GM23248 (cell line): Measurements from ENCODE around the gene SMIM12. TPM values are rescaled to one million over a fixed set of nuclear protein-coding genes. Genes with fewer than 3 reads are reported as not detected.

Experiments
- DNase-seq: peaks from one replicate; pipeline ENCODE4 v3.0.0-alpha.2; 2015
- H2AFZ ChIP-seq: fragments of 200-600 bp; sonication (generic); 2 replicates; pipeline ENCODE4 v1.6.1; 2016; ENCODE audit warnings: antibody characterized with exemption
- H3F3A ChIP-seq: fragments of 200-600 bp; sonication (generic); 2 replicates; pipeline ENCODE4 v1.6.1; 2016; ENCODE audit warnings: mild to moderate bottlenecking, antibody characterized with exemption, mixed run types; ENCODE audit not compliant: insufficient read depth
- H3K27ac ChIP-seq: fragments of 200-600 bp; sonication (generic); 2 replicates; pipeline ENCODE4 v1.5.1; 2016; ENCODE audit warnings: mild to moderate bottlenecking
- H3K27me3 ChIP-seq: fragments of 200-600 bp; sonication (generic); replicated peaks from 2 replicates; pipeline ENCODE4 v1.6.1; 2016; ENCODE audit warnings: mild to moderate bottlenecking; ENCODE audit not compliant: insufficient read depth
- H3K36me3 ChIP-seq: fragments of 200-600 bp; sonication (generic); 2 replicates; pipeline ENCODE4 v1.6.1; 2016; ENCODE audit warnings: low read depth, mild to moderate bottlenecking
- H3K4me1 ChIP-seq: fragments of 200-600 bp; sonication (generic); 2 replicates; pipeline ENCODE4 v1.6.1; 2016; ENCODE audit warnings: mild to moderate bottlenecking; ENCODE audit not compliant: insufficient read depth
- H3K4me2 ChIP-seq: fragments of 200-600 bp; sonication (generic); one replicate; pipeline ENCODE4 v1.6.1; 2016; ENCODE audit warnings: mild to moderate bottlenecking; ENCODE audit not compliant: unreplicated experiment
- H3K4me3 ChIP-seq: fragments of 200-600 bp; sonication (generic); 2 replicates; pipeline ENCODE4 v1.5.1; 2016; ENCODE audit warnings: mild to moderate bottlenecking
- H3K79me2 ChIP-seq: fragments of 200-600 bp; sonication (generic); 2 replicates; pipeline ENCODE4 v1.6.1; 2016; ENCODE audit warnings: mild to moderate bottlenecking; ENCODE audit not compliant: insufficient read depth
- H3K9ac ChIP-seq: fragments of 200-600 bp; sonication (generic); 2 replicates; pipeline ENCODE4 v1.6.1; 2016; ENCODE audit warnings: mild to moderate bottlenecking
- H3K9me2 ChIP-seq: fragments of 200-600 bp; sonication (generic); 2 replicates; pipeline ENCODE4 v1.6.1; 2016; ENCODE audit warnings: mixed run types, mild to moderate bottlenecking, moderate library complexity; ENCODE audit not compliant: insufficient read depth
- H3K9me3 ChIP-seq: fragments of 200-600 bp; sonication (generic); one replicate; pipeline ENCODE4 v1.6.1; 2017; ENCODE audit warnings: low read depth
- H4K20me1 ChIP-seq: fragments of 200-600 bp; sonication (generic); 2 replicates; pipeline ENCODE4 v1.6.0; 2016; ENCODE audit not compliant: insufficient read depth
- EZH2 ChIP-seq: fragments of 200-600 bp; sonication (generic); IDR thresholded peaks from 2 replicates; pipeline ENCODE4 v1.6.1; 2018; ENCODE audit warnings: antibody characterized with exemption, mild to moderate bottlenecking; ENCODE audit not compliant: insufficient read depth, poor library complexity, severe bottlenecking
- EZH2phosphoT487 ChIP-seq: fragments of 200-600 bp; sonication (generic); IDR thresholded peaks from 2 replicates; pipeline ENCODE4 v1.6.1; 2018; ENCODE audit warnings: antibody characterized with exemption, moderate library complexity, mild to moderate bottlenecking, low read depth; ENCODE audit not compliant: insufficient read depth
- WGBS, 2 experiments: methylation state at CpG; one replicate each; pipeline ENCODE4 v1.1.6; 2015 to 2017; ENCODE audit warnings: low lambda C conversion rate in 2 of 2, low coverage in 1 of 2; ENCODE audit errors: missing lambda C conversion rate in 2 of 2; 5-methylcytosine and 5-hydroxymethylcytosine counted together
- in situ Hi-C: fragments of 300-500 bp; cut with MboI; formaldehyde crosslinking; loops from 2 replicates; pipeline ENCODE4 v1.15.0; 2020
- polyA plus RNA-seq: library from polyadenylated mRNA; unstranded; fragments of >200 nt; fragmentation: Nextera tagmentation; extraction: Ambion mirVana; gene quantifications from 2 replicates; pipeline ENCODE4 v1.2.1, GENCODE V29; 2016
- total RNA-seq: library from RNA; depleted of rRNA; stranded (reverse); fragments of >200 nt; shearing (Covaris generic); gene quantifications from 2 replicates; pipeline ENCODE4 v1.2.3, GENCODE V29; 2014

The SMIM12 gene
- total and polyA plus RNA-seq, 2 experiments from 2014 or later: 17.9 to 51.6 TPM

- DNase-seq: no peak
These were observed 15.3 kb downstream of the SMIM12 start for GRCh38 chr1:34844252-34844634.

GRCh38 chr1:34843392-34844251, 15.9 kb downstream of the SMIM12 start:
- H3K36me3 ChIP-seq: no peaks in the 10 kb centered on the region
- no peak for DNase-seq
- H4K20me1 ChIP-seq: no peaks in the 10 kb centered on the region
- no peak overlapping the region for H3K9ac ChIP-seq
- WGBS, 2 experiments: 97% methylated on average over 14 of the region's 14 CpGs
- 0 out of 2 replicates have a peak, but pooled peaks cover 4% of the 10 kb centered on the region for H3K79me2 ChIP-seq
- TF ChIP-seq EZH2phosphoT487: no peak
- no peak for TF ChIP-seq EZH2
- H3K4me2 ChIP-seq: no peak overlapping the region
- no peak overlapping the region for H3K27ac ChIP-seq
- in situ Hi-C loops: no loop called here
- no peak overlapping the region for H2AFZ ChIP-seq
- no peaks in the 10 kb centered on the region for H3K9me3 ChIP-seq
- no peaks in the 10 kb centered on the region for H3K9me2 ChIP-seq
- no peak overlapping the region for H3K4me3 ChIP-seq
- 0 out of 2 replicates have a peak, but pooled peaks cover 6% of the 10 kb centered on the region for H3K4me1 ChIP-seq
- H3K27me3 ChIP-seq: no peaks in the 10 kb centered on the region
- H3F3A ChIP-seq: no peaks in the 10 kb centered on the region

More at GRCh38 chr1:34844252-34844634, 15.3 kb downstream of the SMIM12 start:
- H3K4me3 ChIP-seq: no peak overlapping the region
- no peaks in the 10 kb centered on the region for H3K9me3 ChIP-seq
- H3K27me3 ChIP-seq: no peaks in the 10 kb centered on the region
- no peak for TF ChIP-seq EZH2
- TF ChIP-seq EZH2phosphoT487: no peak
- in situ Hi-C loops: no loop called here
- no peak overlapping the region for H3K4me2 ChIP-seq
- no peak overlapping the region for H2AFZ ChIP-seq
- 65 to 71% methylated on average over 4 of the region's 4 CpGs for WGBS, 2 experiments
- H3K9me2 ChIP-seq: no peaks in the 10 kb centered on the region
- H3K27ac ChIP-seq: no peak overlapping the region
- no peaks in the 10 kb centered on the region for H3F3A ChIP-seq
- H3K4me1 ChIP-seq: 0 out of 2 replicates have a peak, but pooled peaks cover 6% of the 10 kb centered on the region
- H3K36me3 ChIP-seq: no peaks in the 10 kb centered on the region
- H3K9ac ChIP-seq: no peak overlapping the region
- no peaks in the 10 kb centered on the region for H4K20me1 ChIP-seq
- H3K79me2 ChIP-seq: 0 out of 2 replicates have a peak, but pooled peaks cover 6% of the 10 kb centered on the region

- TF ChIP-seq EZH2 (no peak), EZH2phosphoT487 (no peak)
- WGBS, 2 experiments: 94 to 96% methylated on average over 4 of the region's 4 CpGs
- H3K9me3 ChIP-seq: no peaks in the 10 kb centered on the region
- in situ Hi-C loops: no loop called here
- no peaks in the 10 kb centered on the region for H4K20me1 ChIP-seq
- H3K9ac ChIP-seq: no peak overlapping the region
- H3K79me2 ChIP-seq: 0 out of 2 replicates have a peak, but pooled peaks cover 4% of the 10 kb centered on the region
- no peak for DNase-seq
- H3K4me1 ChIP-seq: 0 out of 2 replicates have a peak, but pooled peaks cover 6% of the 10 kb centered on the region
- H3K4me2 ChIP-seq: no peak overlapping the region
- H3K9me2 ChIP-seq: no peaks in the 10 kb centered on the region
- H3F3A ChIP-seq: no peaks in the 10 kb centered on the region
- H3K27ac ChIP-seq: no peak overlapping the region
- H3K27me3 ChIP-seq: no peaks in the 10 kb centered on the region
- no peak overlapping the region for H3K4me3 ChIP-seq
- no peak overlapping the region for H2AFZ ChIP-seq
- no peaks in the 10 kb centered on the region for H3K36me3 ChIP-seq
These were observed 16.6 kb downstream of the SMIM12 start for GRCh38 chr1:34842952-34843371.

- no peak overlapping the region for H3K27ac ChIP-seq
- no peaks in the 10 kb centered on the region for H3K27me3 ChIP-seq
- H3K4me1 ChIP-seq: 0 out of 2 replicates have a peak, but pooled peaks cover 6% of the 10 kb centered on the region
- H3K9me3 ChIP-seq: no peaks in the 10 kb centered on the region
- no peak overlapping the region for H3K9ac ChIP-seq
- H3K36me3 ChIP-seq: no peaks in the 10 kb centered on the region
- H3F3A ChIP-seq: no peaks in the 10 kb centered on the region
- no peak overlapping the region for H3K4me2 ChIP-seq
- no peak overlapping the region for H2AFZ ChIP-seq
- H4K20me1 ChIP-seq: no peaks in the 10 kb centered on the region
- 0 out of 2 replicates have a peak, but pooled peaks cover 4% of the 10 kb centered on the region for H3K79me2 ChIP-seq
- no peak for TF ChIP-seq EZH2phosphoT487
- TF ChIP-seq EZH2: no peak
- DNase-seq: no peak
- no peaks in the 10 kb centered on the region for H3K9me2 ChIP-seq
- WGBS, 2 experiments: 47 to 54% methylated on average over 3 of the region's 3 CpGs
- H3K4me3 ChIP-seq: no peak overlapping the region
- in situ Hi-C loops: no loop called here
These were observed 17.5 kb downstream of the SMIM12 start for GRCh38 chr1:34842073-34842472.
